ENCODE data around the gene RFC4. TPM values are rescaled to one million over a fixed set of nuclear protein-coding genes. Genes with fewer than 3 reads are reported as not detected.
A peak's percentile ranks its signal among the peaks of the same experiment; 100 is the strongest.
"Not testable (repeated sequence)": the region's sequence is repeated elsewhere in the genome, so short reads cannot be mapped to it uniquely, and the experiment has no call there.

Gene RFC4
- total and polyA plus RNA-seq, 12 donors: 5.8 to 18.8 (median 8.1) TPM

DNA sequence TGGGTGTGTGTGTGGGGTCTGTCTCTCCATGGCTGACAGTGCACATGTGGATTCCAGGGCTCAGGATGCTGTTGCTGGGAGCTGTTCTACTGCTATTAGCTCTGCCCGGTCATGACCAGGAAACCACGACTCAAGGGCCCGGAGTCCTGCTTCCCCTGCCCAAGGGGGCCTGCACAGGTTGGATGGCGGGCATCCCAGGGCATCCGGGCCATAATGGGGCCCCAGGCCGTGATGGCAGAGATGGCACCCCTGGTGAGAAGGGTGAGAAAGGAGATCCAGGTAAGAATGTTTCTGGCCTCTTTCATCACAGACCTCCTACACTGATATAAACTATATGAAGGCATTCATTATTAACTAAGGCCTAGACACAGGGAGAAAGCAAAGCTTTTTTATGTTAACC lies 46.7 kb upstream of the RFC4 start:
- H3K4me3 ChIP-seq: no peak overlapping the region
- no peak for TF ChIP-seq CTCF (IDR thresholded peaks at IDR 0.05)
- ATAC-seq (no peak), DNase-seq (no peak)
- no peaks in the 10 kb centered on the region for H3K36me3 ChIP-seq
- H3K4me1 ChIP-seq: no peaks in the 10 kb centered on the region
- H3K27ac ChIP-seq: no peak overlapping the region
- intact Hi-C loops (cut with DNase I): loop anchor here in 6 of 10 donors (2.0 to 10.0 kb wide), 6 partner anchors 72 to 314 kb away; partner anchors contain the start of gene ST6GAL1 (in 2 of the 6)
- H3K9me3 ChIP-seq: peaks cover 0 to 4% (median 0%) of the 10 kb centered on the region in 11 donors
- WGBS, 2 donors: 89 to 92% methylated on average over 6 of the region's 6 CpGs
- peaks cover 0 to 3% (median 0%) of the 10 kb centered on the region in 7 donors for H3K27me3 ChIP-seq

DNA sequence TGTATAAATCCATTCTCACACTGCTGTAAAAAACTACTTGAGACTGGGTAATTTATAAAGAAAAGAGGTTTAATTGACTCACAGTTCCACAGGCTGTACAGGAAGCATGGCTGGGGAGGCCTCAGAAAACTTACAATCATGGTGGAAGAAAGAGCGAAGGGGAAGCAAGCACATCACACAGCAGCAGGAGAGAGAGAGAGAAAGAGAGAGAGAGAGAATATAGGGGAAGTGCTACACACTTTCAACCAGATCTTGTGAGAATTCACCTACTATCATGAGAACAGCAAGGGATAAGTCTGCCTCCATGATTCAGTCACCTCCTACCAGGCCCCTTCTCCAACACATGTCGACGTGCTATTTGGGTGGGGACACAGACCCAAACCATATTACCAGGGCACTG lies 45.6 kb upstream of the RFC4 start:
- H3K4me3 ChIP-seq, ATAC-seq, H3K9me3 ChIP-seq, H3K4me1 ChIP-seq, H3K27ac ChIP-seq, H3K27me3 ChIP-seq, H3K36me3 ChIP-seq, DNase-seq: not testable (repeated sequence)
- WGBS, 2 donors: 95 to 100% methylated on average over 3 of the region's 3 CpGs
- intact Hi-C loops (cut with DNase I): loop anchor here in 6 of 10 donors (2.0 to 10.0 kb wide), 6 partner anchors 73 to 315 kb away; partner anchors contain the start of gene ST6GAL1 (in 2 of the 6)

DNA sequence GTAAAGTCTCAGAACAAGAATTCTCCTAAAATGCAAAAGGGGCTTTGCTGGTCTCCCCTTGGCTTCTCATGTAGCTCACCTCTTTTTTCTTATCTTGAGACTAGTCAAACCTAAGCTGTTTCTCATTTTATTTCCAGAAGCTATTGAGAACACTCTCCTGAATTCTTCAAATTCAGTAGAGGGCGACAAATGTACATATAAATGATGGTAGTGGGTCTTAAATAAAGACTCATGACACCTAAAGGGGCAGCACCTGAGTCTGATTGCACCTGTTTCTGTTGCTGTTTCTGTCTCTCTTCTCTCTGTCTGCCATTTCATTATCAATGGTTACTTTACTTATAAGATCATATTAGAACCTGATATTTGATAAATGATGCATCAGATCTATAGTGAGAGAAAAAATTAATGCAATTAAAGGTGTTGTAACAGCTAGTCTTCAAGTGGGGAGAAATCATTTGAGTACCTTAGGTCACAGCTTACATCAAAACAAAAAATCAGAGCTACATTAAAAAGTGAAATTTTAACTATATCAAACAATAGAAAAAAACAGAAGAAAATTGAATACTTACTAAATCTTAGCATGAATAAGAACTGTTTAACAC lies 43.2 kb upstream of the RFC4 start:
- ATAC-seq: peak in 6 of 8 donors; percentile 49 to 64 (median 60)
- peaks cover 0 to 10% (median 3%) of the 10 kb centered on the region in 7 donors for H3K27me3 ChIP-seq
- no peak overlapping the region for H3K27ac ChIP-seq
- H3K9me3 ChIP-seq: no peaks in the 10 kb centered on the region
- no peaks in the 10 kb centered on the region for H3K36me3 ChIP-seq
- H3K4me1 ChIP-seq: no peaks in the 10 kb centered on the region
- 0 to 6% methylated on average over 1 of the region's 1 CpG for WGBS, 2 donors
- H3K4me3 ChIP-seq: no peak overlapping the region
- peak in 8 of 9 donors; percentile 20 to 78 (median 66) for TF ChIP-seq CTCF (IDR thresholded peaks at IDR 0.05)
- intact Hi-C loops (cut with DNase I): loop anchor here in 7 of 10 donors (1.0 to 5.0 kb wide), 5 partner anchors 83 to 318 kb away; partner anchors contain the start of gene ST6GAL1 (in 2 of the 7)
- DNase-seq: no peak

GRCh38 chr3:186847437-186847836 lies 41.2 kb upstream of the RFC4 start:
- TF ChIP-seq CTCF (IDR thresholded peaks at IDR 0.05): no peak

GRCh38 chr3:186845756-186846155 lies 39.5 kb upstream of the RFC4 start:
- intact Hi-C loops (cut with DNase I): loop anchor here in 4 of 10 donors (5.0 kb wide), 2 partner anchors 87 to 322 kb away; partner anchors contain the start of gene ST6GAL1 (in 2 of the 4)
- H3K4me3 ChIP-seq: no peak overlapping the region
- peaks cover 0 to 13% (median 3%) of the 10 kb centered on the region in 7 donors for H3K27me3 ChIP-seq
- no peaks in the 10 kb centered on the region for H3K9me3 ChIP-seq
- peak in 1 of 8 donors; percentile 34 for ATAC-seq
- no peak for TF ChIP-seq CTCF (IDR thresholded peaks at IDR 0.05)
- no peak overlapping the region for H3K27ac ChIP-seq
- DNase-seq: no peak
- WGBS, 2 donors: 78 to 79% methylated on average over 10 of the region's 10 CpGs
- no peaks in the 10 kb centered on the region for H3K4me1 ChIP-seq
- H3K36me3 ChIP-seq: no peaks in the 10 kb centered on the region

More at GRCh38 chr3:186847437-186847836, 41.2 kb upstream of the RFC4 start:
- H3K27me3 ChIP-seq: peaks cover 0 to 13% (median 3%) of the 10 kb centered on the region in 7 donors
- no peaks in the 10 kb centered on the region for H3K4me1 ChIP-seq
- no peak overlapping the region for H3K4me3 ChIP-seq
- intact Hi-C loops (cut with DNase I): loop anchor here in 4 of 10 donors (5.0 kb wide), 2 partner anchors 85 to 320 kb away; partner anchors contain the start of gene ST6GAL1 (in 2 of the 4)
- no peak for ATAC-seq
- no peak overlapping the region for H3K27ac ChIP-seq
- WGBS, 2 donors: 80 to 88% methylated on average over 2 of the region's 2 CpGs
- no peaks in the 10 kb centered on the region for H3K9me3 ChIP-seq
- no peak for DNase-seq
- H3K36me3 ChIP-seq: no peaks in the 10 kb centered on the region
